ACHN (cell line): ENCODE measurements around the gene EPHA10.

Source experiments
- DNase-seq: peaks from one replicate; pipeline ENCODE4 v3.0.0-alpha.2; 2015
- in situ Hi-C: cut with HindIII; loops from 2 replicates; pipeline ENCODE4 v1.10.0; 2017; ENCODE audit warnings: low sequenced_read_pairs, low pct_ligation_motif_present, low pct_unique_long_range_greater_than_20kb

Gene EPHA10

GRCh38 chr1:37764888-37765441 lies at the start of gene EPHA10:
Gene EPHA10 (minus strand): TSS chr1:37765120. CDS start chr1:37765066, 54 bp downstream.
- no peak for DNase-seq
- in situ Hi-C loops = no loop called here

GRCh38 chr1:37814252-37814651 lies 49.3 kb upstream of the EPHA10 start:
- in situ Hi-C loops = no loop called here

GRCh38 chr1:37813529-37814145 lies 48.7 kb upstream of the EPHA10 start:
- no peak for DNase-seq
- in situ Hi-C loops = no loop called here

More at GRCh38 chr1:37814252-37814651, 49.3 kb upstream of the EPHA10 start:
- DNase-seq = no peak

GRCh38 chr1:37811027-37811655 lies 46.2 kb upstream of the EPHA10 start:
- peak; percentile 78 for DNase-seq
- in situ Hi-C loops = no loop called here

- no peak for DNase-seq
- in situ Hi-C loops = no loop called here
Measured at GRCh38 chr1:37809942-37810341, 45.0 kb upstream of the EPHA10 start.

GRCh38 chr1:37808369-37809319 lies 43.7 kb upstream of the EPHA10 start:
- DNase-seq = peak; percentile 80
- in situ Hi-C loops = no loop called here

- in situ Hi-C loops = no loop called here
- DNase-seq = peak; percentile 91
Measured at GRCh38 chr1:37807555-37808368, 42.8 kb upstream of the EPHA10 start, which contains the start of the genes C1orf122 and YRDC. Gene C1orf122 (plus strand): TSS chr1:37807790. CDS start chr1:37808405, 615 bp downstream. Gene YRDC (minus strand): TSS chr1:37808208. CDS start chr1:37808180, 28 bp downstream.

GRCh38 chr1:37807220-37807554 lies 42.3 kb upstream of the EPHA10 start:
- in situ Hi-C loops = no loop called here
- peak; percentile 10 for DNase-seq

- DNase-seq = no peak
- in situ Hi-C loops = no loop called here
Measured at GRCh38 chr1:37802439-37802838, 37.5 kb upstream of the EPHA10 start.

GRCh38 chr1:37797750-37798345 lies 32.9 kb upstream of the EPHA10 start:
- no peak for DNase-seq
- in situ Hi-C loops = no loop called here

- in situ Hi-C loops = no loop called here
- no peak for DNase-seq
Measured at GRCh38 chr1:37795340-37796125, 30.6 kb upstream of the EPHA10 start.

- DNase-seq = peak; percentile 23
- in situ Hi-C loops = no loop called here
Measured at GRCh38 chr1:37794372-37795339, 29.7 kb upstream of the EPHA10 start.

GRCh38 chr1:37793773-37794371 lies 29.0 kb upstream of the EPHA10 start, which contains the start of gene MANEAL:
Gene MANEAL (plus strand): TSS chr1:37793847. CDS start chr1:37794183, 336 bp downstream.
- peak; percentile 48 for DNase-seq
- in situ Hi-C loops = no loop called here

GRCh38 chr1:37792943-37793686 lies 28.2 kb upstream of the EPHA10 start:
- in situ Hi-C loops = no loop called here
- no peak for DNase-seq

GRCh38 chr1:37782491-37782890 lies 17.6 kb upstream of the EPHA10 start:
- no peak for DNase-seq
- in situ Hi-C loops = no loop called here
